IPS-11a (cell line): ENCODE measurements around the gene NR3C2.

Experiments used
- H3K4me3 ChIP-seq: one replicate; pipeline ENCODE4 v1.5.1; 2013; ENCODE audit warnings: low read depth, low read length, control low read depth

The NR3C2 gene

GRCh38 chr4:148315049-148315448 lies 127.2 kb downstream of the NR3C2 start:
- H3K4me3 ChIP-seq: no peak overlapping the region

GRCh38 chr4:148312956-148313490 lies 129.2 kb downstream of the NR3C2 start:
- no peak overlapping the region for H3K4me3 ChIP-seq

- no peak overlapping the region for H3K4me3 ChIP-seq
These were observed 130.7 kb downstream of the NR3C2 start for GRCh38 chr4:148311526-148311925.

- no peak overlapping the region for H3K4me3 ChIP-seq
These were observed 131.5 kb downstream of the NR3C2 start for GRCh38 chr4:148310756-148311155.

GRCh38 chr4:148305751-148306150 lies 136.5 kb downstream of the NR3C2 start:
- no peak overlapping the region for H3K4me3 ChIP-seq

GRCh38 chr4:148302416-148302815 lies 139.8 kb downstream of the NR3C2 start:
- H3K4me3 ChIP-seq: no peak overlapping the region

- H3K4me3 ChIP-seq: no peak overlapping the region
These were observed 141.3 kb downstream of the NR3C2 start for GRCh38 chr4:148300877-148301276.

- no peak overlapping the region for H3K4me3 ChIP-seq
These were observed 142.9 kb downstream of the NR3C2 start for GRCh38 chr4:148299337-148299736.

GRCh38 chr4:148296498-148296897 lies 145.7 kb downstream of the NR3C2 start:
- no peak overlapping the region for H3K4me3 ChIP-seq

GRCh38 chr4:148295642-148296041 lies 146.6 kb downstream of the NR3C2 start:
- no peak overlapping the region for H3K4me3 ChIP-seq

GRCh38 chr4:148293571-148293970 lies 148.6 kb downstream of the NR3C2 start:
- H3K4me3 ChIP-seq: no peak overlapping the region

- no peak overlapping the region for H3K4me3 ChIP-seq
These were observed 149.5 kb downstream of the NR3C2 start for GRCh38 chr4:148292686-148293085.

GRCh38 chr4:148289740-148290139 lies 152.5 kb downstream of the NR3C2 start:
- no peak overlapping the region for H3K4me3 ChIP-seq

GRCh38 chr4:148288448-148288847 lies 153.8 kb downstream of the NR3C2 start:
- H3K4me3 ChIP-seq: no peak overlapping the region

GRCh38 chr4:148287111-148287510 lies 155.1 kb downstream of the NR3C2 start:
- no peak overlapping the region for H3K4me3 ChIP-seq

- no peak overlapping the region for H3K4me3 ChIP-seq
These were observed 156.2 kb downstream of the NR3C2 start for GRCh38 chr4:148286012-148286411.

GRCh38 chr4:148283665-148284064 lies 158.5 kb downstream of the NR3C2 start:
- no peak overlapping the region for H3K4me3 ChIP-seq

- no peak overlapping the region for H3K4me3 ChIP-seq
These were observed 163.9 kb downstream of the NR3C2 start for GRCh38 chr4:148278310-148278709.

GRCh38 chr4:148275266-148275665 lies 166.9 kb downstream of the NR3C2 start:
- no peak overlapping the region for H3K4me3 ChIP-seq

- H3K4me3 ChIP-seq: no peak overlapping the region
These were observed 168.7 kb downstream of the NR3C2 start for GRCh38 chr4:148273501-148273986.

GRCh38 chr4:148271166-148271565 lies 171.0 kb downstream of the NR3C2 start:
- no peak overlapping the region for H3K4me3 ChIP-seq

- no peak overlapping the region for H3K4me3 ChIP-seq
These were observed 171.6 kb downstream of the NR3C2 start for GRCh38 chr4:148270630-148271029.

GRCh38 chr4:148268835-148269234 lies 173.4 kb downstream of the NR3C2 start:
- no peak overlapping the region for H3K4me3 ChIP-seq
